NCI-H2196 (cell line): Measurements from ENCODE around the gene TEX10.

Experiments used
- DNase-seq: peaks from one replicate; lab custom pipeline; 2025; ENCODE audit not compliant: unreplicated experiment; lab: John Stamatoyannopoulos, UW

The TEX10 gene

GRCh38 chr9:100285601-100286000, 67.1 kb downstream of the TEX10 start:
- DNase-seq: no peak

- no peak for DNase-seq
Observed at GRCh38 chr9:100285080-100285479, 67.7 kb downstream of the TEX10 start.

DNA sequence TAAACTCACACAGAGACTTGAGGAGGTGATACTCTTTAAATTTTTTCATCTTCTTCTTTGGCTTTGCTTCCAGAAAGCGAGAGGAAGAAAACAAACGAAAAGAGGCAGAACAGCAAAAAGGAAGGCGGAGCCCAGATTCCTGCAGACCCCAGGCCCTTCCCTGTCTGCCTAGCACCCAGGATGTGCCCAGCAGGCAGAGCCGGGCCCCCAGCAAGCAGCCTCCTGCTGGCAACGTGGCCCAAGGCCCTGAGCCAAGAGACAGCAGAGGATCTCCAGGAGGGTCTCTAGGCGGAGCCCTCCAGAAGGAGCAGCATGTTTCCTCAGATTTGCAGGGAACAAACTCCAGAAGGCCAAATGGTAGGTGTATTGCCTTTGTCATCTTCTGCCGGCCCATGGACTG, 68.5 kb downstream of the TEX10 start:
- DNase-seq: no peak

DNA sequence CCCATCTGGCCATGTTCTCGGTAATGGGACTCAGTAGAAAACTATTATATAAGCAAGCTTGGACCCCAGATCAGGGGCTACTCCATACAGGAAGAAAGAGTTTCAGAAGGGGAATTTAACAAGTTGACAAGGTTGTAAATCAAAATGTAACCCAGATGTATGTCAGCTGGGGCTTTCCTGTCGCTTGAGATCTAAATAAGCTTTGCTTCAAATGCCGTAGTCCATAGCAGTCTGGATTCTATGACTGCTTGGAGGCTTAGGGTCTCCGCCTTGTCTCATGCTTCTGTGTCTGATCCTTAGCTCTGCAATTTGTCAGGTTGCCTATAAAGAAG, 70.4 kb downstream of the TEX10 start:
- no peak for DNase-seq

DNA sequence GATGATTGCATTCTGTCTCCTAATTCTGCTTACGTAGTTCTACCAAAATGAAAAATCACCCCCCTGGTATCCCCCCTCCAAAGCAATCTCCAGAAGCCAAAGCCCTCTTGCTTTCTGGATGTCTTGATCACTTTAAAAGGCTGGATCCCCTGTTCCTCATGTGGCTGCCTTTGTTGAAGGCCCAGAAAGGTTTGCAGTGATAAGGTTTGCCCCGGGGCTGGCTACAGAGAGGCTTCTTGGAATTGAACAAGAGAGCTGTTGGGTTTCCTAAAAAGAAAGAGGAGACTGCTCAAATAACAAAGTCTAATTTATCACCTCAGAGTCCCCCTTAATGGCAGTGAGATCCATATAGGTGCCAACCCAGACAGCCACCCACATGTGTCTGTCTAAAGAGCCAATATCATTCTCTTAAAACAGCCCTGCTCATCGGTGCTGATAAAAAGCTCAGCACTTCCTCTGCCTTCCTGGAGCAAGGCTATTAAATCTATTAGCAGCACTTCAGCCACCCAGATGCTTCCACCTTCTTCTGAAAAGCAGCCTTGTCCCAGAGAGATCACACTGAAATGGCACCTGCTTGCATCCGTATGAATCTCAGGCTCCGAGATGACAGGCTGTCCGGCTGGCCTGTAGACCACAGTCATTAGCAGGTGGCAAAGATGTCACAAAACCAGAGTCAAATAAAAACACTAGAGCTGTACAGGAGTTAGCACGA, 70.9 kb downstream of the TEX10 start:
- no peak for DNase-seq

DNA sequence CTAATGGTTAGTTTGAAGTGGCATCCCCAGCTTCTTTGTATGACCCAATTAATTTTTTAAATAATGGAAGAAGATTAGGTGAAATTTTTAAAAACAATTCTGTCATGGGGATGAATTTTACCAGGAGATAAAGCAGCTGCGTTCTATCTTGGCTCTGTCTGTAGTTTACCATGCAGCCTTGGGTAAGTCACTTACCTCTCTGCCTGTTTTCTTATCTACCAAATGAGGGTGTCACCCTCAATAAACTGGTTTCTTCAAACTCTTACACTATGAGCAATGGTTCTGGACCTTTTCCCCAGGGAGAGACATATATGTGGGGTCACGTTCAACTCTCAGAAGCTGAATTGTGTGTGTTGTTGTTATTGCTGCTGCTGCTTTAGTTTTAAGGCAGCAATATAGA, 71.7 kb downstream of the TEX10 start:
- DNase-seq: no peak

DNA sequence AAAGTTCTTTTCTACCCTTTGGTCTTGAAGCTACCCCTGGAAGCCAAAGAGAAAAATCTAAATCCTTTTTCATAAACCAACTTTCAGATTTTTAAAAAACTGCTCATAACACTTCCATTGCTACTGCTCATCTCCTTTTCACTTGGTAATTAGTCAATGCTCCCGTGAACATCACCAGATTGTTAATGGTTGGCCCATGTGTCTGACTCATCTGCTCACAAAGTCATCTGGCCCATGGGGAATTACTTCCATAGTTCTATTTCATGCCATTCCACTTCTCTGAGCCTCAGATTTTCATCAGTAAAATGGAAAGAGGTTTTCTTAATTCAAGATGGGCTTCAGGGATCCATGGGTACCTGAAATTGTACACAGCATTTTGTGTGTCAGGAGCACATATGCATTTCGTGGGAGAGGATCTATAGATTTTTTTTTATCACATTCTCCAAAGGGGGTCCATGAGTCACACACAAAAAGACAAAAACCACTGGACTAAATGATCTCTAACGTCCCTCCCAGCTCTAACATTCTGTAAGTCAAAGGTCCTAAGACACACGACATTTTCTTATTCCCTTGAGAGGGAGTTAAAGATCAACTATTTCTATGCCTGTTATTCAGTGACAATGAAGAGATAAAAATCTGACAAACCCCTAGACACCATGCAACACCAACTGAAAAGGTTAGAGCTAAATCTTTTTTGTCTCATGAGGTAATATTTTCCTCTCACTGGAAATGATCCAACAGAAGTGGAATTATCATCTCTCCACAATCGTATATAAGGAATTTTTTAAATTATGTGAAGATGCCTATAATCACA, 75.4 kb downstream of the TEX10 start:
- no peak for DNase-seq

DNA sequence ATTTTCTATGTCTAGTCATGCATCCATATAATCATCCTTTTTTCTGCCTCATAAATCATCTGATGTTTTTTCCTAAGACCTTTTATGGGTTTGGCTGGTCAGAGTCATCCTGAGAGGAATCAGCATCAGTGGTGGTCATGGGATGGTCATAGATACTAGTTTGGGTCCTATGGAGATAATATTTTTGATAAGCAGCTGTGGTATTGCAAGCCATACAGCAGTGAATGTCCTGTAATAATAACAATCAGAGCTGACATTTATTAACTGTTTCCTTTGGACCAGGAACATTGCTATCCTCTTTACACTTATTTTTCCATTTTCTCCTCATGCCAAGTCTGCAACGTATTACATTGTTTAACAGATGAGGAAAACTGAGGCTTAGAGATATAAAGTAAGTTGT, 83.1 kb downstream of the TEX10 start:
- DNase-seq: no peak

- no peak for DNase-seq
Observed at GRCh38 chr9:100268271-100268670, 84.5 kb downstream of the TEX10 start.

GRCh38 chr9:100267211-100267610, 85.5 kb downstream of the TEX10 start:
- DNase-seq: no peak
